ENCODE results near the gene C4orf17. TPM values are rescaled to one million over a fixed set of nuclear protein-coding genes. Genes with fewer than 3 reads are reported as not detected.

Gene C4orf17
- total and polyA plus RNA-seq, 2 of the 8 experiments (the other 6 are each of a cell fraction or from before 2014, with no cell fraction given) = not detected

GRCh38 chr4:99586322-99586721 lies 75.5 kb downstream of the C4orf17 start (continued):
- TF ChIP-seq CHD7 (IDR thresholded peaks at IDR 0.05; ENCODE audit: insufficient replicate concordance, low read length) (no peak), RNF2 (IDR thresholded peaks at IDR 0.05; ENCODE audit: borderline replicate concordance, low read depth, low read length, missing control alignments, poor library complexity, severe bottlenecking) (no peak), ASH2L (IDR thresholded peaks at IDR 0.05; ENCODE audit: low read length) (no peak), SIX5 (IDR thresholded peaks at IDR 0.05; ENCODE audit: low read depth, low read length) (no peak), BRCA1 (IDR thresholded peaks at IDR 0.05; ENCODE audit: low read depth, low read length) (no peak), KDM1A (IDR thresholded peaks at IDR 0.05; ENCODE audit: borderline replicate concordance, low read length) (no peak), SP1 (IDR thresholded peaks at IDR 0.05; ENCODE audit: low read depth, low read length) (no peak), TAF7 (optimal IDR thresholded peaks at IDR 0.05; ENCODE audit: borderline replicate concordance, low read depth, low read length) (no peak), TAF1 (IDR thresholded peaks at IDR 0.05; ENCODE audit: low read depth, low read length) (no peak), TBP (IDR thresholded peaks at IDR 0.05; ENCODE audit: low read depth, low read length) (no peak), CBX8 (IDR thresholded peaks at IDR 0.05; ENCODE audit: borderline replicate concordance, low read depth, low read length) (no peak), HDAC6 (IDR thresholded peaks at IDR 0.05; ENCODE audit: low read depth, low read length) (no peak)

All from H1 (cell line).